SIG-M5 treated with dmso at 0.1 percent for 504 hours (cell line): ENCODE results near the gene ELSPBP1.
"Not testable (repeated sequence)": the region's sequence is repeated elsewhere in the genome, so short reads cannot be mapped to it uniquely, and the experiment has no call there.

ENCODE experiments used
- DNase-seq: peaks from one replicate; lab custom pipeline; 2025; ENCODE audit not compliant: unreplicated experiment; lab: John Stamatoyannopoulos, UW

Gene ELSPBP1

DNA sequence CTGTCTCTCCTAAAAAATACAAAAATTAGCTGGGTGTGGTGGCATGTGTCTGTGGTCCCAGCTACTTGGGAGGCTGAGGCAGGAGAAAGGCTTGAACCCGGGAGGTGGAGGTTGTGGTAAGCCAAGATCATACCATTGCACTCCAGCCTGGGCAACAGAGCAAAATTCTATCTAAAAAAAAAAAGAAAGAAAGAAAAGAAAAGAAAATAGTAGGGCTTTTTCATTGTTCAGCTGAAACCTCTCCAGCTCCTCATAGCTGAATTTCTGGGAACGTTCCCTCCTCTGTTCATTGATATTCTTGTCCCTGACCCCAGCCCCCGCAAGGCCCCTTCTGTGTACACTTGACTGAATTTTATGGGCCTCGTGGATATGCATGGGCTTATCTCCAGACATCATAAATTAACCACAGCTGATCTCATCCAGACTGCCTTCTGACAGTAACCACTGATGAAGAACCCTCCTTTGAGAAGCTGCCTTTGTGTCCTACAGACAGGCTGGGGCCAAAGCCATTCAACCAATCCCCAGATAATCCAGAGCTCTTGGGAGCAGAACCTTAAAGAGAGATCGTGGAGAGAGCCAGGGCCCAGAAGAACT, at the start of gene ELSPBP1:
TSS of gene ELSPBP1 (plus strand) at position 424 of the 594 bp plus-strand sequence. CDS start 14,036 bp downstream, outside the sequence.
- DNase-seq: no peak

DNA sequence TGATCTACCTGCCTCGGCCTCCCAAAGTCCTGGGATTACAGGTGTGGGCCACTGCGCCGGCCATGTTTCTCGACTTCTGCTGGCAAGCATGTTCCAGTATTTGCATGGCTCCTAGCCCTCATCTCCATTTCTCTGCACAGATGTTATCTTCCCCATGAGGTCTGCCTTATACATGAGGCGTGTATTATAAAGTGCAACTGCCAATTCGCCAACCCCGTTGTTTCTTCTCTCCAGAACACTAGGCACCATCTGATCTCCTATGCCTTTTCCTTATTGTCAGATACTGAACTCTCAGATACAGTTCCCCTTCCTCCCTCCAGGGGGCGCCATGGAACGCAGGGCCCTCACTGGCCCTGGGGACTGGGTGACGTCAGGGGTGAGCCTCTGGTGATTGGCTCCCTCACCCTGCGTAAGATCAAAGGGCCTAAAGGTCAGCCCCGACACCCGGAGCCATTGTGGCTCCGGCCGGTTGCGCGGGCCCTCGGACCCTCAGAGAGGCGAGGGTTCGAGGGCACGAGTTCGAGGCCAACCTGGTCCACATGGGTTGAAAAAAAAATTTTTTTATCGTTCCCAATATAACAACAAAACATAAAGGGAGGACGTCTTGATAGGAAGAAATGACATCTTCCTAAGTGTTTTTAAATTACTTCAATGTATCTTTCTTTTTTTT, 44.4 kb upstream of the ELSPBP1 start:
- DNase-seq: not testable (repeated sequence)

GRCh38 chr19:47952132-47952531, 42.3 kb upstream of the ELSPBP1 start:
- not testable (repeated sequence) for DNase-seq

DNA sequence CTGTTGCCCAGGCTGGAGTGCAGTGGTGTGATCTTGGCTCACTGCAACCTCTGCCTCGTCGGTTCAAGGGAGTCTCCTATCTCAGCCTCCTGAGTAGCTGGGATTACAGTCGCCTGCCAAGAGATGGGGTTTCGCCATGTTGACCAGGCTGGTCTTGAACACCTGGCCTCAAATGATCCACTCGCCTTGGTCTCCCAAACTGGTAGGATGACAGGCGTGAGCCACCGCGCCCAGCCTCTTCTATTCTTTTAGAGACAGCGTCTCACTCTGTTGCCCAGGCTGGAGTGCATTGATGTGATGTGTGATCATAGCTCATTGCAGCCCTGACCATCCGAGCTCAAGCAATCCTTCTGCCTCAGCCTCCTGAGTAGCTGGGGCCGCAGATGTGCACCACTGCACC, 38.5 kb upstream of the ELSPBP1 start:
- not testable (repeated sequence) for DNase-seq

DNA sequence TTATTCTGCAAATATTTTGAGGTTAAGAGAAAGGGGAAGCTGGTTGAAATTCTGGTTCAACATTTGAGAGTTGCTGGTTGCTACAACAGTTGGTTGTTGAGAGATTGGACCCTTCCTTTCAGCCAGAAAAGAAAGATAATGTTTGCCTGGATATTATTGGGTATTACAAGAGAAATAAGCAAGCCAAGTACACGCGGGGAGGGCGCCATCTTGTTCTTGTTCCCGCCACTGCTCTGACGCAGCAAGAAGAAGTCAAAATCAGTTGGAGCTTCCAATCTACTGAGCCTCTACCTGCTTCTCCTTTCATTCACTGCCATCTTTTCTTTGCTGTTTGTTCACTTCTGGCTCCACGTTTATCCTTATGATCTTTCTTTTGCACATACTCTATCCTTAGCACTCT, 20.9 kb upstream of the ELSPBP1 start:
- no peak for DNase-seq

GRCh38 chr19:47991191-47991808, 3.1 kb upstream of the ELSPBP1 start:
- DNase-seq: no peak

- DNase-seq: no peak
Observed at GRCh38 chr19:47992070-47992469, 2.4 kb upstream of the ELSPBP1 start, which contains the start of gene BSPH1. TSS of gene BSPH1 (minus strand) at chr19:47992170. CDS start at chr19:47992081, 89 bp downstream.

DNA sequence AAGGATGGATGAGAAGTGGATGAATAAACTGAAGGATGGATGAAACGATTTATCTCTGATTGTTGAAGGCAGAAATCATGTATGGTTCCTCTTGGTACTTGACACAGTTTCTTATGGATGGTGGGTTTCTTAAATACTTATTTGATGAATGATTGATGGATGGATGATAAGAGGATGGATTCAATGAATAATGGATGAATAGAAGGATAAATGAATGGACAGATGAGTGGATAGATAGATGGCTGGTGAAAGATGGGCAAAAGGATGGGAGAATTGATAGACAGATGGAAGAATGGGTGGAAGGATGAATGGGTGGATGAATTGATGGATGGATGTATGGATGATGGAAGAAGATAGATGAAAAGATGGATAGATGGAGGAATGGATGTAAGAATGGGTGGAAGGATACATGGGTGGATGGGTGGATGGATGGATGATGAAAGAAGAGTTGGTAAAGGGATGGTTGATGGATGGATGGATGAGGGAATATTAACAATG, 1.8 kb downstream of the ELSPBP1 start:
- DNase-seq: no peak

- no peak for DNase-seq
Observed at GRCh38 chr19:47998800-47999199, 4.4 kb downstream of the ELSPBP1 start.

DNA sequence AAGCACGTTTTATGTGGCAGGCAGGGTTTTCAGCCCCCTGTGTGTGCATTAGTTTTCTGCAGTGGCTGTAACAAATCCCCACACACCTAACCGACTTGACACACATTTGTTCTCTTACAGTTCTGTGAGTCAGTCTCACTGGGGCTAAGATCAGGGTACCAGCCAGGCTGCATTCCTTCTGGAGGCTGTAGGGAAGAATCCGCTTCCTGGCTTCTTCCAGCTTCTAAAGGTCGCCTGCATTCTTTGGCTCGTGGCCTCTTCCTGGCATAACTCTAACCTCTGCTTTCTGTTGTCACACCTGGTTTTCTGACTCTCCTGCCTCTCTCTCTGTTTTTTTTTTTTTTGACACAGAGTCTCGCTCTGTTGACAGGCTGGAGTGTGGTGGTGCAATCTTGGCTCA, 6.4 kb downstream of the ELSPBP1 start:
- DNase-seq: no peak

DNA sequence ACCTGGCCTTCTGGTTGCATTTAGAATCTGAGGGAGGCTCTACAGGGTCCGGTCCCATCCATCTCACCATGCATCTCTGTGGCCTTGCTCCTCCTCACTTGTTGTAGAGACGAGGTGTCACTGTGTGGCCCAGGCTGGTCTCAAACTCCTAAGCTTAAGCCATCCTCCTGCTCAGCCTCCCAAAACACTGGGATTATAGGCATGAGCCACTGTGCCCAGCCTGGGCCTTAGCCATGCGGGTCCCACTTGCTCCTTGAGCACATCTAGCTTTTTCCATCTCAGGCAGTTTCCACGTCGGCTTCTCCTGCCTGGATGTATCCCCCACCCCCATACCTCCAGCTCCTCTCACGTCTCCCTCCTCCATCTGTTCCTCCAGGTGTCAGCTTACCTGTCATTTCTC, 9.8 kb downstream of the ELSPBP1 start:
- no peak for DNase-seq

DNA sequence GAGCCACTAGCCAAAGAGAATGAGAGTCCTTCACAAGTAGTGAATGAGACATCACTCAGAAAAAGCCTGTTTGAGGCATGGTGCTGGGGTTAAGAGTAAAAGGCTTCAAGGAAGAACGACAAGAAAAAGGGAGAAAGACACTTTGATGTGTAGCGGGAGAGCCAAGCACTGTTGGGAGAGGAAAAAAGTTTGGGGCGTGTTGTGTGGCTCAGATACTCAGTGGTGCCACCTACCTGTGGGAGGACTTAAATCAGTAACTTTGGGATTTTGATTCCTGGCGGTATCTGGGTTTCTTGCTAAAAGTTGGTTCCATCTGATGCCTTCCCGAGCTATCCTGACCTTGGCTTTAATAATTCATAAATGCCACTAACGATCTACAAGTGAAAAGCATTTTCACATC, 12.3 kb downstream of the ELSPBP1 start:
- DNase-seq: no peak

- DNase-seq: no peak
Observed at GRCh38 chr19:48010932-48011758, 16.7 kb downstream of the ELSPBP1 start.

GRCh38 chr19:48020686-48021085, 26.3 kb downstream of the ELSPBP1 start:
- DNase-seq: no peak

GRCh38 chr19:48023011-48023410, 28.6 kb downstream of the ELSPBP1 start:
- no peak for DNase-seq

- DNase-seq: no peak
Observed at GRCh38 chr19:48023518-48023917, 29.1 kb downstream of the ELSPBP1 start.

DNA sequence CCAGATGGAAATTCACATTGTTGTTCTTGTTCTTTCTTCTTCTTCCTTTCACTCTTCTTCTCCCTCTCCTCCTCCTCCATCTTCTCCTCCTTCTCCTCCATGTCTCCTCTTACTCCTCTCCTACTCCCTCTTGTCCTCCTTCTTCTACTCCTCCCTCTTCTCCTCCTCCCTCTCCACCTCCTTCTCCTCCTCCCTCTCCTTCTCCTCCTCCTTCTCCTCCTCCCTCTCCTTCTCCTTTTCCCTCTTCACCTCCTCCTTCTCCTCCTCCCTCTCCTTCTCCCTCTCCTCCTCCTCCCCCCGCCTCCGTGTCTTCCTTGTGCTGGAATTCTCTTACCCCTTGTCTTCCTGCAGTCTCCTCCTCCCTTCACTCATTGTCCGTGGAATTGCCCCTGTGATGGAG, 31.0 kb downstream of the ELSPBP1 start:
- DNase-seq: no peak

- no peak for DNase-seq
Observed at GRCh38 chr19:48029431-48029830, 35.0 kb downstream of the ELSPBP1 start.

DNA sequence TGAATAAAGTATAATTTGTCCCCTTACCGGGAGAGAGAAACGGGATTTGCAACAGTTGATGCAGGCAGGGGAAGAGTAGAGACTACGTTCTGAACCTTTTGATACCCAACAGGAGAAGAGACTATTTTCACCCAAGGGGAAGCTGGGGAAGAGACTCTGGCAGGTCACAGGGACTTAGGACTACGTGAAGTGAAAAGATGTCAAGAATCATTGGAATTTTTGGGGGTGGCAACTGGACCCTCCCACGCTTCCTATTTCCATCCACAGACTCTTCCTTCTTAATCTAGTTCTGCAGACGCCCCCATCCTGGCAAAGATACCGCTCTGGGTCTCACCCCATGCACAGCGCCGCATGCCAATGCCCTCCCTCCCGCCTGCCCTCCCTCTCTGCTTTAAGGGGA, 35.6 kb downstream of the ELSPBP1 start:
- DNase-seq: no peak

GRCh38 chr19:48033604-48034003, 39.2 kb downstream of the ELSPBP1 start:
- no peak for DNase-seq

GRCh38 chr19:48036765-48037164, 42.3 kb downstream of the ELSPBP1 start:
- DNase-seq: no peak
